ENCODE data around the gene SETD3. TPM values are rescaled to one million over a fixed set of nuclear protein-coding genes. Genes with fewer than 3 reads are reported as not detected.
"Not testable (repeated sequence)": the region's sequence is repeated elsewhere in the genome, so short reads cannot be mapped to it uniquely, and the experiment has no call there.

Gene SETD3
- total RNA-seq, 1 experiment from 2014 or later = 34.2 TPM

- DNase-seq (ENCODE audit: low spot score) = no peak
Observed at GRCh38 chr14:99360774-99361595, 119.7 kb downstream of the SETD3 start.

GRCh38 chr14:99359906-99360305 lies 120.8 kb downstream of the SETD3 start:
- DNase-seq (ENCODE audit: low spot score) = no peak

- no peak for DNase-seq (ENCODE audit: low spot score)
Observed at GRCh38 chr14:99357916-99358390, 122.7 kb downstream of the SETD3 start.

GRCh38 chr14:99357151-99357915 lies 123.3 kb downstream of the SETD3 start:
- no peak for DNase-seq (ENCODE audit: low spot score)

- DNase-seq (ENCODE audit: low spot score) = no peak
Observed at GRCh38 chr14:99356031-99356608, 124.5 kb downstream of the SETD3 start.

GRCh38 chr14:99354166-99354875 lies 126.3 kb downstream of the SETD3 start:
- no peak for DNase-seq (ENCODE audit: low spot score)

GRCh38 chr14:99352688-99353280 lies 127.9 kb downstream of the SETD3 start:
- no peak for DNase-seq (ENCODE audit: low spot score)

GRCh38 chr14:99351166-99352007 lies 129.3 kb downstream of the SETD3 start:
- DNase-seq (ENCODE audit: low spot score) = no peak

- no peak for DNase-seq (ENCODE audit: low spot score)
Observed at GRCh38 chr14:99350751-99351150, 129.9 kb downstream of the SETD3 start.

GRCh38 chr14:99349721-99350495 lies 130.8 kb downstream of the SETD3 start:
- DNase-seq (ENCODE audit: low spot score) = no peak

- DNase-seq (ENCODE audit: low spot score) = no peak
Observed at GRCh38 chr14:99348816-99349614, 131.6 kb downstream of the SETD3 start.

GRCh38 chr14:99348231-99348630 lies 132.4 kb downstream of the SETD3 start:
- DNase-seq (ENCODE audit: low spot score) = not testable (repeated sequence)

Other genes with a start within 250 kb of the SETD3 start
- 0.90 and 1.4 TPM in 2 replicates for gene BCL11B, start 208.7 kb downstream of the SETD3 start, total RNA-seq (2014; rRNA removed; shearing (Covaris generic))
- gene CCNK, start 550 bp upstream of the SETD3 start, total RNA-seq (2014; rRNA removed; shearing (Covaris generic)) = 9.1 and 15.9 TPM in 2 replicates
- 5.7 and 5.8 TPM in 2 replicates for gene CCDC85C, start 123.3 kb upstream of the SETD3 start, total RNA-seq (2014; rRNA removed; shearing (Covaris generic))
- gene HHIPL1, start 164.3 kb upstream of the SETD3 start, total RNA-seq (2014; rRNA removed; shearing (Covaris generic)) = 0.02 and 0.14 TPM in 2 replicates
- gene CYP46A1, start 203.4 kb upstream of the SETD3 start, total RNA-seq (2014; rRNA removed; shearing (Covaris generic)) = not detected in 2 replicates

Data from H4 (cell line).